Measurements from ENCODE around the gene CFAP206.

CFAP206 gene, protein sequence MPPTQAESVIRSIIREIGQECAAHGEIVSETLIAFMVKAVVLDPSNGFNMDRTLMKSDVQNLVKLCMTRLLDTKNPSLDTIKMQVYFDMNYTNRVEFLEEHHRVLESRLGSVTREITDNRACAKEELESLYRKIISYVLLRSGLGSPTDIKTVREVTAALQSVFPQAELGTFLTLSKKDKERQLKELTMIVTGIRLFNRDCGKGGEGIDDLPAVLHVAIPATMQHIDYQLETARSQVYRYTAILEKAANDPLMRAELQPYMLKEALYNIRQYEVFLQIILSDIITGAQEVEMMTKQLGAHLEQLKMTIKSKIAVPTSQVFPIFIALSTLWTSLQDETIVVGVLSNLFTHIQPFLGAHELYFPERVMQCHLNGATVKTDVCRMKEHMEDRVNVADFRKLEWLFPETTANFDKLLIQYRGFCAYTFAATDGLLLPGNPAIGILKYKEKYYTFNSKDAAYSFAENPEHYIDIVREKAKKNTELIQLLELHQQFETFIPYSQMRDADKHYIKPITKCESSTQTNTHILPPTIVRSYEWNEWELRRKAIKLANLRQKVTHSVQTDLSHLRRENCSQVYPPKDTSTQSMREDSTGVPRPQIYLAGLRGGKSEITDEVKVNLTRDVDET

DNA sequence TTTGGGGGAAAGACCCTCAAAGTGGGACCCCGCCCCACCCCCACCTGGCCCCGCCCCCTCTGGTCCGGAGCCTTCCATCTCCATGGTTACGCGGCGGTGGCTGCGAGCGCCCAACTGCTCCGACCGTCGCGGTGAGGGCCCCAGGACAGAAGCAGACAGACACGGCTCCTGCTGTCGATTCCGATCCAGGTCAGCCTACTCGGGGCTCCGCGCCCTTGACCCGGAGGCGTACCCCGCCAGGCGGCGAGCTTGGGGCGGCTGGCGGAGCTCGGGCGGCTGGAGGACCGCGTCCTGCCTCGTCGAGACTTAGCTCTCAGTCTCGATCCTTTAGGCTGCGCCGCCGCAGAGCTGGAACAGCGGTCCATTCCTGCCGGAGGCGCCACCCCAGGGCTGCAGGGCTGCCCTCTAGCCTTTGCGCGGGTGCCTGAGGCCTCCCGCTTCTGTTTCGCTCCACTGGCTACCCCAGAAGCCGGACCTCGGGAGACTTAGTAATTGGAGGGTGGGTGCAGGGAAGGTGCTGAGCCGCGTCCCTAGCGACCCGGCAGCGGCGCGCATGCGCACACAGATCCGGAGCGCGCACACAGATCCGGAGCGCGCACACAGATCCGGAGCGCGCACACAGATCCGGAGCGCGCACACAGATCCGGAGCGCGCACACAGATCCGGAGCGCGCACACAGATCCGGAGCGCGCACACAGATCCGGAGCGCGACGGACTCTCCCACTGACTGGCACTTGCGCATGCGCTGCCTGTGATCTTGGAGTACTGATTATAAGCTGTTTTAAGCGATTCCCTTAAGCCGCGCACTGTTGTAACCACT is at the start of gene CFAP206:
Gene CFAP206, plus strand, starts transcription at position 72 of the 820 bp plus-strand sequence. CDS start 1,868 bp downstream, outside the sequence.
- POLR2A ChIA-PET = interaction anchor here (1.1 to 1.2 kb wide), 3 partner anchors 182 to 291 kb away, joined by 3 to 4 read pairs (median 3); partner anchors contain the start of genes ORC3, RARS2 and ZNF292
- peak; percentile 85 for DNase-seq (ENCODE audit: extremely low spot score)
- CTCF ChIA-PET = no interaction called here
- TF ChIP-seq, protein P1, sequence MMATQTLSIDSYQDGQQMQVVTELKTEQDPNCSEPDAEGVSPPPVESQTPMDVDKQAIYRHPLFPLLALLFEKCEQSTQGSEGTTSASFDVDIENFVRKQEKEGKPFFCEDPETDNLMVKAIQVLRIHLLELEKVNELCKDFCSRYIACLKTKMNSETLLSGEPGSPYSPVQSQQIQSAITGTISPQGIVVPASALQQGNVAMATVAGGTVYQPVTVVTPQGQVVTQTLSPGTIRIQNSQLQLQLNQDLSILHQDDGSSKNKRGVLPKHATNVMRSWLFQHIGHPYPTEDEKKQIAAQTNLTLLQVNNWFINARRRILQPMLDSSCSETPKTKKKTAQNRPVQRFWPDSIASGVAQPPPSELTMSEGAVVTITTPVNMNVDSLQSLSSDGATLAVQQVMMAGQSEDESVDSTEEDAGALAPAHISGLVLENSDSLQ (IDR thresholded peaks at IDR 0.05) = no peak
- no peak for TF ChIP-seq L3MBTL2 (conservative IDR thresholded peaks at IDR 0.05)
- TF ChIP-seq FOXA1 (IDR thresholded peaks at IDR 0.05) = no peak
- TF ChIP-seq FOXM1 (IDR thresholded peaks at IDR 0.05; ENCODE audit: borderline replicate concordance) = no peak
- no peak for TF ChIP-seq FOXK2 (IDR thresholded peaks at IDR 0.05)
- TF ChIP-seq LEF1 (IDR thresholded peaks at IDR 0.05; ENCODE audit: borderline replicate concordance) = no peak
- no peak for TF ChIP-seq NFRKB (IDR thresholded peaks at IDR 0.05)
- TF ChIP-seq ZNF384 (IDR thresholded peaks at IDR 0.05) = no peak
- no peak for TF ChIP-seq TARDBP (IDR thresholded peaks at IDR 0.05)
- no peak for TF ChIP-seq CTBP1 (IDR thresholded peaks at IDR 0.05; ENCODE audit: borderline replicate concordance)
- TF ChIP-seq SUZ12 (IDR thresholded peaks at IDR 0.05) = no peak

DNA sequence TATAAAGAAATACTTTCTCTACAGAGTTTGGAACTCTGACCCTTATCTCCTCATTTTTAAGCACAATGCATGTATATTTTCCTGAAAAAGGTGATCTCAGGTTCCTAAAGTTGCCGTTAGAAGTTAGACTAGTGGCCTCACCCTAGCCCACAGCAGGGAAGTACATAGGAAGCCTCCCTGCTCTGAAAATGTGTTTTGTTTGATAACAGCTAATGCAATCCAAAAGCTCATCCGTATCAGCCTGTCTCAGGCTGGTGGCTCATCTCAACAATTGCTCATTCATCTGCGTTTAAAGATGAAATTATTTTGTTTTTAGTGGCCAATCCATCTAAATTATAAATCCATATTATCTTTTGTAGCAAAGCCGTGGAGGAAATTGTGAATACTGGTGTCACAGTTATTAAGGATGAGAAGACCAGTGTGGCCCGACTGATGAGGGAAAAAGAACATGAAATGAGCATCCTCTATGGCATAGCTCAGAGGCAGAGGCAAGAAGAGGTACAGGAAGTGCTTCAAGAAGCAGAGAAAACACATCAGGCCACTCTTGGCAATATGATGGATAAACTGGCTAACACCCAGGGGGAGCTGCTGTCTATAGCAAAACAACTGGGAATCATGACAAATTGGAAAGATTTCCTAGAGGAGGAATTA is 43.0 kb upstream of the CFAP206 start:
- POLR2A ChIA-PET = no interaction called here
- TF ChIP-seq FOXM1 (IDR thresholded peaks at IDR 0.05; ENCODE audit: borderline replicate concordance) (no peak), ZNF384 (IDR thresholded peaks at IDR 0.05) (no peak), ELF4 (IDR thresholded peaks at IDR 0.05) (no peak)
- CTCF ChIA-PET = interaction anchor here (0.6 kb wide), 1 partner anchor 13 kb away, joined by 3 read pairs; no protein-coding TSS in a partner anchor
- DNase-seq (ENCODE audit: extremely low spot score) = no peak

DNA sequence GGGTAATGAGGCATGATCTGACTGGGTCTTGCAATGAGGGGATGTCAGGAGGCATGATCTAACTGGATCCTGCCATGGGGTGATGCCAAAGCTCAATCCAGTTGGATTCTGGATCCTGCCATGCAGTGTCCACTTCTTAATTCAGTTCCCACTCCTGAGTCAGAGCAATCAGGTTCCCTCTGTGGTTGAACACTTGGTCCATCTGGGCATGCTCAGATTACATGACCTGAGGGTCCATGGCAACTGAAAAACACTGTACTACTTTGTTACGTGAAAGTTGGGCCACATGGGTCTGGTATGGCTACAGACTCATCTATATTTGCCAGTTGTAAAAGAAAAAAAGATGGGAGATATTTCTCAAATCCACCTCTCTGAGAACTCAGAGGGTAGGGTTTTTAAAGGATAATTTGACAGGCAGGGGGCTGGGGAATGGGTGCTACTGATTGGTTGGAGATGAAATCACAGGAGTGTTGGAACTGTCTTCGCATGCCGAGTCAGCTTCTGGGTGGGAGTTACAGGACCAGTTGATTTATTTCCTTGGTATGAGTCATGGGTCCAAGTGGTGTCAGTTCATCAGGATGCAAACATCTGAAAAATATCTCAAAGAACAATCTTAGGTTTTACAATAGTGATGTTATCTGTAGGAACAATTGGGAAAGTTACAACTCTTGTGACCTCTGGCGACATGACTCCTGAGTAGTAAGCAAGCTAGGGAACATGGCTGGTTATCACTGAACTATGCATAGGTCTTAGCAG is 41.5 kb upstream of the CFAP206 start:
- POLR2A ChIA-PET = interaction anchor here (0.7 kb wide), 1 partner anchor 26 kb away, joined by 3 read pairs; no protein-coding TSS in a partner anchor
- no peak for DNase-seq (ENCODE audit: extremely low spot score)
- no peak for TF ChIP-seq ARNT (IDR thresholded peaks at IDR 0.05)
- no peak for TF ChIP-seq SP1 (IDR thresholded peaks at IDR 0.05)
- TF ChIP-seq ELF4 (IDR thresholded peaks at IDR 0.05) = no peak
- no peak for TF ChIP-seq FOXM1 (IDR thresholded peaks at IDR 0.05; ENCODE audit: borderline replicate concordance)
- TF ChIP-seq SUZ12 (IDR thresholded peaks at IDR 0.05) = no peak
- no peak for TF ChIP-seq CTBP1 (IDR thresholded peaks at IDR 0.05; ENCODE audit: borderline replicate concordance)
- no peak for TF ChIP-seq FOXK2 (IDR thresholded peaks at IDR 0.05)
- CTCF ChIA-PET = no interaction called here

DNA sequence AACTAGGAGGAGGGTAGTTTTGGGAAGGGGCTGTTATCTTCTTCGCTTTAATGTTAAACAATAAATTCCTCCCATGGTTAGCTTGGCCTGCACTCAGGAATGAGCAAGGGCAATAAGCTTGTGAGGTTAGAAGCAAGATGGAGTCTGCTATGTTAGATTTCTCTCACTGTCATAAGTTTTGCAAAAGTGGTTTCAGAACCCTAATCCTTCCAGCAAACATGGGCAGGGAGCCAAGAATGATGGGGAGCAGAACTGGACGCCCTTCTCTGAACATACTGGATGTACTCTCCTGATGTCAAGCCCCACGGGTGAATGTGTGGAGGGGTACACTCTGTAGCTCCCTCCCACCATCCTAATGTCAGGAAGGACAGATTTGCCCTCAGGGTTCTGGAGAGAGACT is 40.9 kb upstream of the CFAP206 start:
- no peak for DNase-seq (ENCODE audit: extremely low spot score)
- TF ChIP-seq ARNT (IDR thresholded peaks at IDR 0.05) = no peak
- no peak for TF ChIP-seq FOXA1 (IDR thresholded peaks at IDR 0.05)
- no peak for TF ChIP-seq SP1 (IDR thresholded peaks at IDR 0.05)
- TF ChIP-seq FOXK2 (IDR thresholded peaks at IDR 0.05) = no peak
- TF ChIP-seq, protein P1 (IDR thresholded peaks at IDR 0.05) = no peak
- TF ChIP-seq TARDBP (IDR thresholded peaks at IDR 0.05) = no peak
- TF ChIP-seq ELF4 (IDR thresholded peaks at IDR 0.05) = no peak
- POLR2A ChIA-PET = interaction anchor here (0.7 kb wide), 1 partner anchor 27 kb away, joined by 3 read pairs; no protein-coding TSS in a partner anchor
- CTCF ChIA-PET = no interaction called here

DNA sequence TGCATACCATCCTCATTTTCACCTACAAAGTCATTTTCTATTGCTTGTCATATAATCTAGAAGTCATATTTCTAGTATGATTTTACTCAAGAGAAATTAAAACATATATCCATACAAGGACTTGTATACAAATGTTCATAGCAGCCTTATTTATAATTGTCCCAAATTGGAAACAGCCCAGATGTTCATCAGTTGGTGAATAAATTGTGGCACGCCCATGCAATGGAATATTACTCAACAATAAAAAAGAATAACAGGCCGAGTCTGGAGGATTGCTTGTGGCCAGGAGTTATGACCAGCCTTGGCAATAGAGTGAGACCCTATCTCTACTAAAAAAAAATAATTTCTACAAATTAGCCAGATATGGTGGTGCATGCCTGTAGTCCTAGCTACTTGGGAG is 34.4 kb upstream of the CFAP206 start:
- CTCF ChIA-PET = no interaction called here
- TF ChIP-seq LEF1 (IDR thresholded peaks at IDR 0.05; ENCODE audit: borderline replicate concordance) (no peak), ELF4 (IDR thresholded peaks at IDR 0.05) (no peak), SUZ12 (IDR thresholded peaks at IDR 0.05) (no peak), HDGF (IDR thresholded peaks at IDR 0.05; ENCODE audit: borderline replicate concordance) (no peak), CTBP1 (IDR thresholded peaks at IDR 0.05; ENCODE audit: borderline replicate concordance) (no peak), NFRKB (IDR thresholded peaks at IDR 0.05) (no peak), FOXM1 (IDR thresholded peaks at IDR 0.05; ENCODE audit: borderline replicate concordance) (no peak), FOXA1 (IDR thresholded peaks at IDR 0.05) (no peak), L3MBTL2 (conservative IDR thresholded peaks at IDR 0.05) (no peak), ZNF384 (IDR thresholded peaks at IDR 0.05) (no peak), ARNT (IDR thresholded peaks at IDR 0.05) (no peak), SP1 (IDR thresholded peaks at IDR 0.05) (no peak), BHLHE40 (IDR thresholded peaks at IDR 0.05; ENCODE audit: borderline replicate concordance) (no peak), FOXK2 (IDR thresholded peaks at IDR 0.05) (no peak)
- TF ChIP-seq, protein P1 (IDR thresholded peaks at IDR 0.05) = no peak
- DNase-seq (ENCODE audit: extremely low spot score) = no peak
- POLR2A ChIA-PET = no interaction called here
